K562 (cell line): ENCODE measurements around the gene COL4A2. TPM values are rescaled to one million over a fixed set of nuclear protein-coding genes. Genes with fewer than 3 reads are reported as not detected.

Experiments
- CHD4 ChIP-seq: fragments of 200-600 bp; sonication (generic); IDR thresholded peaks from 3 replicates; pipeline ENCODE4 v1.6.1; 2012; ENCODE audit warnings: low read depth, mild to moderate bottlenecking, mixed read lengths, low read length, inconsistent platforms; ENCODE audit not compliant: insufficient read depth, insufficient replicate concordance, poor library complexity, severe bottlenecking
- ETV6 ChIP-seq, 3 experiments: fragments of 150-350 bp in 1 of 3; sonication (generic) in 1 of 3; formaldehyde crosslinking in 1 of 3; IDR thresholded peaks; 2 replicates each; pipeline versions ENCODE4 v1.6.1 to v1.8.0; 2014 to 2022; ENCODE audit warnings: borderline replicate concordance in 2 of 3, low read depth in 2 of 3, antibody characterized with exemption in 1 of 3, low read length in 1 of 3, mild to moderate bottlenecking in 1 of 3, missing genetic modification reagents in 1 of 3
- PRMT5 ChIP-seq: sonication (generic); formaldehyde crosslinking; IDR thresholded peaks from 2 replicates; pipeline ENCODE4 v1.5.0; 2020; ENCODE audit warnings: missing genetic modification reagents
- SMC3 ChIP-seq: conservative IDR thresholded peaks from 2 replicates; pipeline ENCODE4 v1.6.1; 2011; ENCODE audit warnings: low read depth, low read length, improper control_type of control experiment; ENCODE audit not compliant: insufficient read depth
- SRSF9 ChIP-seq: fragments of 200-400 bp; formaldehyde crosslinking; IDR thresholded peaks from 2 replicates; pipeline ENCODE4 v1.6.1; 2017; ENCODE audit warnings: low read depth, low read length, borderline replicate concordance
- ZFP91 ChIP-seq: sonication (generic); formaldehyde crosslinking; IDR thresholded peaks from 2 replicates; pipeline ENCODE4 v1.8.0; 2022; ENCODE audit warnings: mild to moderate bottlenecking, missing genetic modification reagents
- ZNF277 ChIP-seq: fragments of 250-450 bp; sonication (Bioruptor Pico); IDR thresholded peaks from 2 replicates; pipeline ENCODE4 v1.8.0; 2022; ENCODE audit warnings: inconsistent platforms, mild to moderate bottlenecking, moderate library complexity, borderline replicate concordance
- polyA plus RNA-seq, 8 experiments: library from polyadenylated mRNA; depleted of rRNA in 4 of 8; stranded (reverse) in 5 of 8; unstranded in 3 of 8; fragments of >200 nt; fragmentation: Nextera tagmentation in 2 of 8; fragmentation: Illumina TruSeq in 1 of 8; extraction: Ambion mirVana in 2 of 8; extraction: Trizol in 1 of 8; gene quantifications; 2 replicates each; pipeline versions ENCODE4 v1.2.1 to v1.2.3, GENCODE V29; 2011 to 2014; ENCODE audit warnings: inconsistent platforms in 1 of 8, missing spikeins in 1 of 8
- total RNA-seq, 7 experiments: library from RNA; depleted of rRNA in 6 of 7; stranded (reverse); fragments of >200 nt in 6 of 7; fragmentation: Illumina TruSeq in 2 of 7; extraction: Trizol in 2 of 7; gene quantifications; 2 replicates each; pipeline versions ENCODE4 v1.2.1 to v1.2.3, GENCODE V29; 2011 to 2021; ENCODE audit warnings: low replicate concordance in 1 of 7

COL4A2 gene
- total and polyA plus RNA-seq, 9 of the 15 experiments (the other 6 are each of a cell fraction or from before 2014, with no cell fraction given) = 0.13 to 15.2 (median 8.1) TPM

GRCh38 chr13:110297011-110297410, 10.1 kb upstream of the COL4A2 start (continued):
- no peak for TF ChIP-seq ETV6 (IDR thresholded peaks at IDR 0.05; ENCODE audit: borderline replicate concordance in 1 of 2, low read depth in 2 of 2, low read length in 1 of 2)
- no peak for TF ChIP-seq ETV6 (CRISPR knock-in tag; IDR thresholded peaks at IDR 0.05; ENCODE audit: borderline replicate concordance)
- no peak for TF ChIP-seq SMC3
- TF ChIP-seq ZFP91 = no peak
- TF ChIP-seq PRMT5 (CRISPR knock-in tag) = no peak
- no peak for TF ChIP-seq SRSF9
- no peak for TF ChIP-seq ZNF277 (CRISPR knock-in tag)
- no peak for TF ChIP-seq CHD4
